Cortex of kidney (tissue), 1 donor: ENCODE measurements around the gene CST7.
"Not testable (repeated sequence)": the region's sequence is repeated elsewhere in the genome, so short reads cannot be mapped to it uniquely, and the experiment has no call there.

Experiments used
- DNase-seq: peaks from one replicate; lab custom pipeline; 2025; lab: John Stamatoyannopoulos, UW

The CST7 gene

GRCh38 chr20:24929867-24930723 lies 19.0 kb upstream of the CST7 start:
- not testable (repeated sequence) for DNase-seq

DNA sequence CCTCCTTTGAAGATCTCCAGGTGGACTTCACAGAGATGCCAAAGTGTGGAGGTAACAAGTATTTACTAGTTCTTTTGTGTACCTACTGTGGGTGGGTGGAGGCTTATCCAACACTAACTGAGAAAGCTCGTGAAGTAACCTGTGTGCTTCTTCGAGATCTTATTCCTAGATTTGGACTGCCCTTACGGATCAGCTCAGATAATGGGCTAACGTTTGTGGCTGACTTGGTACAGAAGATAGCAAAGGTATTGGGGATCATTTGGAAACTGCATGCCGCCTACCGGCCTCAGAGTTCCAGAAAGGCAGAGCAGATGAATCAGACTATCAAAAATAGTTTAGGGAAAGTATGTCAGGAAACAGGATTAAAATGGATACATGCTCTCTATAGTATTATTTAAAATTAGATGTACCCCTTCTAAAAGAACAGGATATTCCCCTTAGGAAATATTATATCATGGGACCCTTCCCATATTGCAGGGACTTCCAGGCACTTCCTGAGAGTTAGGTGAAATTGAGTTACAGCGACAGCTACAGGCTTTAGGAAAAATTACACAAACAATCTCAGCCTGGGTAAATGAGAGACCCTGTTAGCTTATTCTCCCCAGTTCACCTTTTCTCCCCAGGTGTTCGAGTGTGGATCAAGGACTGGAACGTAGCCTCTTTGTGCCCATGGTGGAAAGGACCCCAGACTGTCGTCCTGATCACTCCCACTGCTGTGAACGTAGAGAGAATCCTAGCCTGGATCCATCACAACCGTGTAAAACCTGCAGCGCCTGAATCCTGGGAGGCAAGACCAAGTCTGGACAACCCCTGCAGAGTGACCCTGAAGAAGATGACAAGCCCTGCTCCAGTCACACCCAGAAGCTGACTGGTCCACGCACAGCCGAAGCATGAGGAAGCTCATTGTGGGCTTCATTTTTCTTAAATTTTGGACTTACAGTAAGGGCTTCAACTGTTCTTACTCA lies 18.1 kb upstream of the CST7 start:
- DNase-seq, result not testable (repeated sequence)

DNA sequence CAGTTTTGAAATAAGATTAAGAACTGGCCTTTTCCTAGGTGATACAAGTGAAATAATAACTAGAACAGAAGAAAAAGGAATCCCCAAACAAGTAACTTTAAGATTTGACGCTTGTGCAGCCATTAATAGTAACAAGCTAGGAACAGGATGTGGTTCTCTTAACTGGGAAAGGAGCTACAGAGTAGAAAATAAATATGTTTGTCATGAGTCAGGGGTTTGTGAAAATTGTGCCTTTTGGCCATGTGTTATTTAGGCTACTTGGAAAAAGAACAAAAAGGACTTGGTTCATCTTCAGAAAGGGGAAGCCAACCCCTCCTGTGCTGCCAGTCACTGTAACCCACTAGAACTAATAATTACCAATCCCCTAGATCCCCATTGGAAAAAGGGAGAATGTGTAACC lies 17.2 kb upstream of the CST7 start:
- DNase-seq, result not testable (repeated sequence)

GRCh38 chr20:24933266-24933908 lies 15.7 kb upstream of the CST7 start:
- DNase-seq, result no peak

GRCh38 chr20:24934101-24934661 lies 14.9 kb upstream of the CST7 start:
- DNase-seq, result no peak

DNA sequence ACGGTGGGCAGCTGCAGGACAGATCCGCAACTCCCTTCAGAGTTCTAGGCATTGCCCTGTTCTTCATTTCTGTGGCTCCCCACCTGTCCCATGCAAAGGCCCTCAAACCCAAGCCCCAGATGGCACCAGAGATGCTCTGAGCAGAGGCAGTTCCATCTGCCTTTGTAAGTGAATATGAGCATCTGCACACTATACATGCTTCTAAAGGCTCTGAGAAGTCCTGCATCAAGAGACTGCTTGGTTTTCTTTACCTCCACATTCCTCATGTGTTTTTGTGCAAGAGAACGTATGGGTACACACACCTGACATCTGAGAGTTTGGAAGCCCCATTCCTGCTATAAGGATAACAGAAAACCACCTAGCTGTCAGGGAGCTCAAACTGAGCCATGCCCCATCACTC lies 14.4 kb upstream of the CST7 start:
- no peak for DNase-seq

DNA sequence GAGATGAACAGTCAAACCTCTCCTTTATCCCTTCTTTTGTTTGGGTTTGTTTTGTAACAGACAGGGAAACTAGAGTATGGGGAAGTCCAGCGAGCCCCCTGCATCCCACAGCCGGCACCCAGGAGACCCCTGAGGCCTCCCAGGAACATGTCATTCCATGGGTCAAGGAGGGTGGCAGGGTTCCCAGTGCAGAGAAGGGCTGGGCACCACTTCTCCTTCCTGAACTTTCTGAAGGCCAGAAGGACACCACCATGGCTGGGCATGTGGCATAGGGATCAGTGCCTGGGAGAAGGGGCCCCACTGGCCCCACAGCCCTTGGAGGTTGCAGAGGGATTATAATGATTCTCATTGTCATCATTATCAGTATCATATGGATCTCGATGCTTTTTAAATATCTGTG lies 13.9 kb upstream of the CST7 start:
- DNase-seq, result no peak

- no peak for DNase-seq
Measured at GRCh38 chr20:24935766-24936525, 13.1 kb upstream of the CST7 start.

DNA sequence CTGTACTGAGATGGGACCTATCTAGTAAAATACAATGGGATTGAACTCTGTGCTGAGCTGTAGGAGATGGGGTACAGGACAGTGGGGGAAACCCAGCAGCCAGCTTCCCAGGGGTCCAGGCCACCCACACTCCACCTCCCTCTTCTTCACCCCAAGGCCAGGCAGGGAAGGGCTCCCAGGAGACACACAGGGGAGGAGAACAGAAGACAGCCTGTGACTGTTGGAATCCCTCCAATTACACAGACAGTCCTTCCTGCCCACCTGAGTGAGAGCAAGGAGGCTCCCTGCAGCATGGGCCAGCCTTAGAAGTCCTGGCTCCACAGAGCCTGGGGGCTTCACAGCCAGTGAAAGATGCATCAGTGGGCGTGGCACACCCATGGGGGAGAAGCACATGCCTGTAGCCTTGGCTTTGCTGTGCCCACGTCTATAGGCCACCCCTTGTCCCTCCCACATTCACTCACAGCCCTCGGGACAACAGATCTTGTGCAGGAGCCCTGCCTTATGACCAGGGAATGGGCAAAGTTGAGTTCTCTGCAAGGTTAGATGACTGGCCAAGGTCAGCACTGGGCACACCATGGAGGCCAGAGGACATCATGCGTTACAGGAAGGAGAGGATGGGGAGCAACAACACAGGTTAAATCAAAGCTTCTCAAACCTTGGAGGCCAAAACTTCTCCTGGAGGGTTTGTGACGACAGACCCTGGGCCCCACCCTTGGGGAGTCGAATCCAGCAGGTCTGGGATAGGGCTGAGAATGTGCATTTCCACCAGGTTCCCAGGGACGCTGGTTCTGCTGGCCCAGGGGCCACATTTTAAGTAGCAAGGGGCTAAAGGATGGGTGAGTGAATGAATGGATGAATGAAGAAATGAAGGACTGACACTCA lies 12.3 kb upstream of the CST7 start:
- no peak for DNase-seq

GRCh38 chr20:24937579-24937978 lies 11.5 kb upstream of the CST7 start:
- no peak for DNase-seq

GRCh38 chr20:24938498-24938897 lies 10.6 kb upstream of the CST7 start:
- DNase-seq, result no peak

GRCh38 chr20:24939036-24939435 lies 10.0 kb upstream of the CST7 start:
- DNase-seq, result no peak

DNA sequence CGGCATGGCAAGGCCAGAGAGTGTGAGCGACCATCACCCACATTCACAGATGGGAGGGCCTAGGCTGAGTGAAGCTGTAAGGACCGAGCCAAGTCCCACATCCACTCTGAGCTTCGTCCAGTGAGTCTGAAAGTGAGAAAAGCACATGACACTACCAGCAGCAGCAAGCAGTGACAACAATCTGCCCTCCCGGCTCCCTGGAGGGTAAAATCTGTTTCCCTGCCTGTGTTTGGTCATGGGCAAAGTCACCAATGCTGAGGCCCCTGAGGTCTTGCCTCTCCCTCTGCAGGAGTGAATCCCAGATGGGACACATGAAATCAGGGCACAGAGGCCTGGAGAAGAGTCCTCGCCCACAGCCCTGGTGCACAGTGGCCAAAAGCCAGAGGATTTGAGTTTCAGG lies 6.4 kb upstream of the CST7 start:
- DNase-seq, result no peak

- DNase-seq, result no peak
Measured at GRCh38 chr20:24943196-24943595, 5.9 kb upstream of the CST7 start.

- no peak for DNase-seq
Measured at GRCh38 chr20:24943731-24944130, 5.3 kb upstream of the CST7 start.

DNA sequence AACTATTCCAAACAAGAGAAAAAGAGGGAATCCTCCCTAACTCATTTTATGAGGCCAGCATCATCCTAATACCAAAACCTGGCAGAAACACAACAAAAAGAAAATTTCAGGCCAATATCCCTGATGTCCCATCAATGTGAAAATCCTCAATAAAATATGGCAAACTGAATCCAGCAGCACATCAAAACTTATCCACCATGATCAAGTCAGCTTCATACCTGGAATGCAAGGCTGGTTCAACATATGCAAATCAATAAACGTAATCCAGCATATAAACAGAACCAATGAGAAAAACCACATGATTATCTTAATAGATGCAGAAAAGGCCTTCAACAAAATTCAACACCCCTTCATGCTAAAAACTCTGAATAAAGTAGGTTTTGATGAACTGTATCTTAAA lies 2.7 kb upstream of the CST7 start:
- DNase-seq, result not testable (repeated sequence)

GRCh38 chr20:24948396-24948938 lies 602 bp upstream of the CST7 start:
- not testable (repeated sequence) for DNase-seq

DNA sequence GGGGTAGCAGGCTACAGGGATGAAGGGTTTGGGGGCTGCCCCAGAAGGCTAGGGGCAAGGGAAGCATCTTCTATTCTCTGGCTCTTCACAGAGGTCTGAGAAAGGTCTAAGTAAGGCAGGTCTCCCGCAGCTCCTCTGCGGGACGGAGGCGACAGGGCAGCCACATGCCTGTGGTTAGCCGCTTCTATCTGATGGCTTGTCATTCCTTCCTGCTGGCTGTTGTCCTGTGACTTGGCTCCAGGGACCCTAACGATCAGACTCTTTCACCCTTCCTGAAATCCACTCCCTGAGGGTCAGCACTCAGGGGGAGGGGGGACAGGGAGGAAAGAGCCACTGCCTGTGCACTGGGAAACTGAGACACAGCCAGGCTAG lies 673 bp downstream of the CST7 start:
- DNase-seq, result no peak

DNA sequence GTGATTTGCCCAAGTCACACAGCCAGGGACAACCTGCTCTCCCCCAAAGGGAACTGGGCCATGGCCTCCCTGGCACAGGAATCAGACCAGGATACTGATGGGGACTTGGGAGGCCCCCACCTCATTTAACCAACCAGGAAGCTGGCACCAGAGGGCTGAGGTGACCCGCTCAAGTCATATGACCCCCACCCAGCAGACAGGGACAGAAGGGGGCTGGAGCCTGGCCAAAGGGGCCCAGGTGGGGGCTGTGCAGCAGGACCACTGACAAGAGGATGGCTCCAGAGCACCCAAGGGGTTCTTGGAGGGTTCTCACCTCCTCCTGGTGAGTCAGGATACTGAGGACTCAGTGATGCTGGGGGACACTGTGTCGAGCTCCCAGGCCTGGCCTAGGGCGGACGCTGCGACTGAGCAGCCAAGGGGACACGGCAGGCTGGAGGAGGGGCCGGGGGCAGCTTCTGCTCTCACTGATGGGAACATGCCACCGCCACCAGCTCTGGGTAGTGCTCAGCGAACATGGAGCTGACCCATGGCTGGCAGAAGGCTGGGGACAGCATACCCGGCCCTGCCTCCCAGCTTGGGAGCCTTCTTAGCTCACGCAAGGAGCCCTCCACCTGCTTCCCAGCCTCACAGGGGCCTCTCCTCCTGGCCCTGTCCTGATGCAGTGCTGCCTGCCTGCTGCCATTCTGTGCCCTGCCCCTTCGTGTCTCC lies 1.2 kb downstream of the CST7 start:
- no peak for DNase-seq
